ENCODE results near the gene UFC1.

DNA sequence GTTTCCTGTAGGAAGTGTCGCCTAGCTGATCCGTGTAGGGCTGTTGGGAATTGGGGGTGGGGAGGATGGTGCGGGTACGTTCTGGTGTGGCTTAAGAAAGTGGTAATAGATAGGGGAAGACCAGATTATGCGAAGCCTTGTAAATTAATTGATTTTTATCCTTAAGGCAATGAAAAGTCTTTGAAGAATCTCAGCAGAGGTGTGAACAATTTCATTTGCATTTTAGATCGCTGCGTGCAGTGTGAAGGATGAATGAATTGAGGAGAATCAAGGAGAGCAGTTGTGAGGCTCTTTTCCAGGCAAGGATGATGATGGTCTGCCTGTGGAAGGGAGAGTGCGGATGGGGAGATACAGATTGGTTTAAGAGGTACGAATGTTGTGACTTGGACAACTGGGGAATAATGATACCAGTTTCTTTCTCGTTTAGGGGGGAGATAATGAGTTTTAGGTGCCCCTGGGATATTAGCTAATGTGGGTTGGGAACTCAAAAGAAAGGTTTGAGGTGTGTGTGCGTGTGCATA is 20.5 kb upstream of the UFC1 start:
- TF ChIP-seq, protein P1, sequence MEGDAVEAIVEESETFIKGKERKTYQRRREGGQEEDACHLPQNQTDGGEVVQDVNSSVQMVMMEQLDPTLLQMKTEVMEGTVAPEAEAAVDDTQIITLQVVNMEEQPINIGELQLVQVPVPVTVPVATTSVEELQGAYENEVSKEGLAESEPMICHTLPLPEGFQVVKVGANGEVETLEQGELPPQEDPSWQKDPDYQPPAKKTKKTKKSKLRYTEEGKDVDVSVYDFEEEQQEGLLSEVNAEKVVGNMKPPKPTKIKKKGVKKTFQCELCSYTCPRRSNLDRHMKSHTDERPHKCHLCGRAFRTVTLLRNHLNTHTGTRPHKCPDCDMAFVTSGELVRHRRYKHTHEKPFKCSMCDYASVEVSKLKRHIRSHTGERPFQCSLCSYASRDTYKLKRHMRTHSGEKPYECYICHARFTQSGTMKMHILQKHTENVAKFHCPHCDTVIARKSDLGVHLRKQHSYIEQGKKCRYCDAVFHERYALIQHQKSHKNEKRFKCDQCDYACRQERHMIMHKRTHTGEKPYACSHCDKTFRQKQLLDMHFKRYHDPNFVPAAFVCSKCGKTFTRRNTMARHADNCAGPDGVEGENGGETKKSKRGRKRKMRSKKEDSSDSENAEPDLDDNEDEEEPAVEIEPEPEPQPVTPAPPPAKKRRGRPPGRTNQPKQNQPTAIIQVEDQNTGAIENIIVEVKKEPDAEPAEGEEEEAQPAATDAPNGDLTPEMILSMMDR (IDR thresholded peaks at IDR 0.05): no peak
- no peak for TF ChIP-seq POLR2A (IDR thresholded peaks at IDR 0.05)
